GM18499 (cell line): ENCODE data around the gene PIK3IP1.
"Not testable (repeated sequence)": the region's sequence is repeated elsewhere in the genome, so short reads cannot be mapped to it uniquely, and the experiment has no call there.

Source experiments
- ATAC-seq: cut with Tn5 transposase; IDR thresholded peaks from one replicate; pipeline ENCODE4 v1.9.1; 2021; ENCODE audit warnings: moderate number of reproducible peaks; ENCODE audit not compliant: insufficient read depth, unreplicated experiment

PIK3IP1 gene

GRCh38 chr22:31292236-31292989, at the start of gene PIK3IP1:
TSS of gene PIK3IP1 (minus strand) at chr22:31292488. CDS start at chr22:31292344, 144 bp downstream.
- ATAC-seq: no peak

DNA sequence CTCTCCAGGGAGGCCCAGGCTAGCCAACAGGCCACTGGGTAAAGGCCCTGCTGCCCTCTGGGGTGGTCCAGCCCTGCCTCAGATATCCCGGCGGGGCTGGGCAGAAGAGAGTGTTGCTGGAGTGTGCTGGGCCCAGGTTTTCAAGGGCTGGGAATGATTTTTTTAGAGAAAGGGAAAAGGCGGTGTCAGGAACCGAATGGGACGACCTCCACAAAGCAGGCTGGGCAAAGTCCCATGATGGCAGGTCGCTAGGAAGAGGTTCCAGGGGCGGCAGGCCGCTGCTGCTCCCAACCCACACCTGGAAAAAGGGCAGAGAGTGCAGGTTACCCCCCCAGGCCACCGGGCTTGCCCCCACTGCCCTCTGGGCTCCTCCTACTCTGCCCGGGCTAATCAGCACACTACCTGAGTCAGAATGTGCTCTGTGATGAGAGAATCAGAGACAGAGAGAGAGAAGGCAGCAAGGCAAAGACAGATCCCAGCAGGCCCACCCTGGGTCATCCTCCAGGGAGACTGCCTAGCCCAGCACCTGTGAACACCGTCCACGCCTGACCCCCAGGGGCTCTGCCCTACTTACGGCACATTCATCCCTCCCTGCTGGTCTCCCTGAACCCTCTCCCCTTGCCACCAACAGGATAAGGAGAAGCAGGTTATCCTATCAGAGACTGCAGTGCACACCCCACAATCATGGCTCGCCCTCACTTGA, 49.2 kb upstream of the PIK3IP1 start:
- ATAC-seq: no peak

GRCh38 chr22:31340765-31341247, 48.5 kb upstream of the PIK3IP1 start:
- ATAC-seq: no peak

DNA sequence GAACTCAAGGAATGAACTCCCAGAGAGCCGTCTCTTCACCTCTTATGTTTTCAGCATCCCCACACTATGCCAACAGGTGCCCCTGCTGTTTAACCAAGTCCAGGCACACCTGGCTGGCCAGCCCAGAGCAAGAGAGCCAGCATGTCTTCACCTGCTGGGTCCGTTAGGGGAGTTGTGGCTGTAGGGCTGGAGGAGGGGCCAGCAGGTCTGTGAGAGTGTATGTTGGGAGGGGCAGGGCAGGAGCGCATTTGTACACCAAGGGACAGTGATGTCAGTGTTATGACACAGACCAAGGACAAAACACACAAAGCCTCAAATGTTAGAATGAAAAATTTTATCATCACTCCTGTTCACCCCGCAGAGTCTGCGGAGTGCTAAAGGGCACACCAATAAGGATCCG, 48.1 kb upstream of the PIK3IP1 start:
- ATAC-seq: no peak

GRCh38 chr22:31339148-31339832, 47.0 kb upstream of the PIK3IP1 start:
- no peak for ATAC-seq

DNA sequence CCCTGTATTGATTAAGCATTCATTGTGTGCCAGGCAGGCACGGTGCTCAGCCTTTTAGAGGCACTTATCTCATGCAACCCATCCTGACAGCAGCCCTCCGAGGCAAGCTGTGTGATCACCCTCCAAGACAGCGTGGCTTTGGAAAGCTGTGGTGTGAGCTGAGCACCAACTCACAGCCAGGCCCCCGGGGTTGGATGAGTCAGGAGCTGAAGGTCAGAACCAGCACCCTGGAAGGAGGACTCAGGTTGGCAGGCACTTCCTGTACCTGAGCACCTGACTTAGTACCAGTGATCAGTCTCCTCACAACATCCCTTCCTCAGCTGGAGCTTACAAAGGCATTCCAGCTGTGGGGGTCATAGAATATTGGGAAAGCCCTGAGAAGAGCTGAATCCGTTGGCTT, 44.9 kb upstream of the PIK3IP1 start:
- ATAC-seq: no peak

GRCh38 chr22:31334329-31334728, 42.0 kb upstream of the PIK3IP1 start:
- no peak for ATAC-seq

GRCh38 chr22:31333641-31334040, 41.4 kb upstream of the PIK3IP1 start:
- ATAC-seq: no peak

- ATAC-seq: no peak
Observed at GRCh38 chr22:31332886-31333285, 40.6 kb upstream of the PIK3IP1 start.

GRCh38 chr22:31332010-31332409, 39.7 kb upstream of the PIK3IP1 start:
- no peak for ATAC-seq

GRCh38 chr22:31329453-31330215, 37.3 kb upstream of the PIK3IP1 start:
- ATAC-seq: no peak

- no peak for ATAC-seq
Observed at GRCh38 chr22:31329029-31329428, 36.7 kb upstream of the PIK3IP1 start.

- ATAC-seq: no peak
Observed at GRCh38 chr22:31328544-31328960, 36.3 kb upstream of the PIK3IP1 start.

- no peak for ATAC-seq
Observed at GRCh38 chr22:31327806-31328543, 35.7 kb upstream of the PIK3IP1 start.

DNA sequence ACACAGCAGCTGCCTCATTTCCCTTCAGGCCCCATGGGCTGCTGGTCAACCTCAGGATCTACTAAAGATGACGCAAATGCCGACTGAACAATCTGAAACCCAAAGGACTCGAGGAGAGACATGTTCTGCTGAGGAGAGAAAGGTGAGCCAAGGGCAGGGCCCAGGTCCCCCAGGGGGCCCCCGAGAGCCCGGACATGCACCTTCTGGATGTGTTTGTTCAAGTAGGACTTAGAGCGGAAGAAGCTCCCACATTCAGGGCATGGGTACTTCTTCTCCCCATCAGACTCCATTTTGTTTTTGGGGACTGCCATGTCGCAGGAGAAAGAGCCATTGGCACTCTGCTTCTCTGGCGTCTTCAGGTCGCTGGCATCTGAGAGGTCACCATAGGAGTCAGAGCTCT, 34.6 kb upstream of the PIK3IP1 start:
- ATAC-seq: no peak

DNA sequence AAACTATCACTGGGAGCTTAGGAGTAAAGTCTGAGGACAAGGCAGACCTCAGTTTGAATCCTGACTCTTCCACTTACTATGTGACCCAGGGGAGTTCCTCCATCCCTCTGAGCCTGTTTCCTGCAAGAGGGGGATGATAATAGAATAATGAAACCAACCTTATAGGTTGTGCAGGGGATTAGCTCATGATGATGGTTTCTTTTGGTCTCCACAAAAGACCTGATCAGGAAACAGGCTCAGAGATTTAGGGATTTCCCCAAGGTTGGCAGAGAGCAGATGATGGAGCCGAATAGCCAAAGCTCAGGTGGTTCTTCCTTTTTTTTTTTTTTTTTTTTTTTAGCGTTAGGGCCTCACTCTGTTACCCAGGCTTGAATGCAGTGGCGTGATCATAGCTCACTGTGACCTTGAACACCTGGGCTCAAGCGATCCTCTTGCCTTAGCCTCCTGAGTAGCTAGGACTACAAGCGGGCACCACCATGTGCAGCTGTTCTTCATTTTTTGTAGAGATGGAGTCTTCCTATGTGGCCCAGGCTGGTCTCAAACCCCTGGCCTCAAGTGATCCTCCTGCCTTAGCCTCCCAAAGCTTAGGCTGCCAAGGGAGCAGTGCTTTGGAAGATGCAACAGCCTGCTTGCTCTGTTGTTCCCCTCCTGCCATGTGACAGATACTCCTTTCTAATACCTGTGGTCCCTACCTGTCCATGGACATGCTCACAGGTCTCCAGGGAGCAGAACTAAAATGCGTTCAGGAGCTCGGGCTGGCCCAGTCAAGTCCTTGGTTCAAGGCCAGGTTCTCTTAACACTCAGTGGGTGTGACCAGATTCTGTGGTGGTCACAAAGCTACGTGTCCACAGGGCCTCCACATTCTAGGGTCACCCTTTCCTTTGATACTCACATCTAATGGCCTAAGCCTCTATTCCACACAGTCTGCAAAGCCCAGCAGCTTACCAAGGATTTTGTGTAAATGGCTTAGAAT, 31.6 kb upstream of the PIK3IP1 start:
- ATAC-seq: no peak

DNA sequence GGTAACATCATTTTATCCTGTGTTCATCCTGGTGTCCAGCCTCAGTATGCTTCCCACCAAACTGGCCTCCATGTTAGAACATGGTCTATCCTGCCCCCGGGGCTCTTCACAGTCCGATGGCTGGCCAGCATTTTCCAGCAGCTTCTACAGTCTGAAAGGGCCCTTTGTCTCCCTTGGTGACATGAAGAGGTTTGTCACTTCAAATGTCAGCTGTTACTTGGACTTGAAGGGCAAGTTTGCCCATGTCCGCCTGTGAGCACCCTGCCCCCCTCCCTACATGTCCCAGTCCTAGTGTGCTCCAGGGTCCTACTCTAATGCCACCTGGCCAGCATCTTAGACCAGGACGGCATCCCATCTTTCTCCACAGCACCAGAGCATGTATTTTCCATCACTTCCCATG, 29.1 kb upstream of the PIK3IP1 start:
- no peak for ATAC-seq

DNA sequence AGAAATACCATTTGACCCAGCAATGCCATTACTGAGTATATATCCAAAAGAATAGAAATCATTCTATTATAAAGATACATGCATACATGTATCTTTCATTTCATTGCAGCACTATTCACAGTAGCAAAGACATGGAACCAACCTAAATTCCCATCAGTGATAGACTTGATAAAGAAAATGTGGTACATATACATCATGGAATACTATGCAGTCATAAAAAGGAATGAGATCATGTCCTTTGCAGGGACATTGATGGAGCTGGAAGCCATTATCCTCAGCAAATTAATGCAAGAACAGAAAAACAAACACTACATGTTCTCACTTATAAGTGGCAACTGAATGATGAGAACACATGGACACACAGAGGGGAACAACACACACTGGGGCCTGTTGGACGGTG, 21.9 kb upstream of the PIK3IP1 start:
- not testable (repeated sequence) for ATAC-seq
